ENCODE results near the gene CD79B.
"Not testable (repeated sequence)": the region's sequence is repeated elsewhere in the genome, so short reads cannot be mapped to it uniquely, and the experiment has no call there.

DNA sequence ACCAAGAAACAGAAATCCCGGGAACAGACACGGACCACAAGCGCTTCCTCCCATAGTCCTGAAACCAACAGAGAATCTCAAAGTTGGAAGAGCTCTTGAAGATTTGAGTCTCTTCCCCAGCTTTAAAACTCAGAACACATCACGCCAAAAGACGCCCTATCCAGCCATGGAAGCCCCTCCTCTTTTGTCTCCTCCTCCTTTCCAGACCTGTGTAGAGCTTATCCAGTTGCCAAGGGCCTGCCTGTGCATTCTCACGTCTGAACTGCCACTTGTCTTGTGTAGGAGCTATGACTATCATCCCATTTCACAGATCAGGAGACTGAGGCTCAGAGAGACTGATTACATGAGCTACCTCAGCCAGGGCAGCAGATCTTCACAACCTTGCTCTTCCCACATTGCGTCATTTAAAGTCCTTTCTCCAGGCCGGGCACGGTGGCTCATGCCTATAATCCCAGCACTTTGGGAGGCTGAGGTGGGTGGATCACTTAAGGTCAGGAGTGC, 49.5 kb downstream of the CD79B start:
- TF ChIP-seq, protein P1, sequence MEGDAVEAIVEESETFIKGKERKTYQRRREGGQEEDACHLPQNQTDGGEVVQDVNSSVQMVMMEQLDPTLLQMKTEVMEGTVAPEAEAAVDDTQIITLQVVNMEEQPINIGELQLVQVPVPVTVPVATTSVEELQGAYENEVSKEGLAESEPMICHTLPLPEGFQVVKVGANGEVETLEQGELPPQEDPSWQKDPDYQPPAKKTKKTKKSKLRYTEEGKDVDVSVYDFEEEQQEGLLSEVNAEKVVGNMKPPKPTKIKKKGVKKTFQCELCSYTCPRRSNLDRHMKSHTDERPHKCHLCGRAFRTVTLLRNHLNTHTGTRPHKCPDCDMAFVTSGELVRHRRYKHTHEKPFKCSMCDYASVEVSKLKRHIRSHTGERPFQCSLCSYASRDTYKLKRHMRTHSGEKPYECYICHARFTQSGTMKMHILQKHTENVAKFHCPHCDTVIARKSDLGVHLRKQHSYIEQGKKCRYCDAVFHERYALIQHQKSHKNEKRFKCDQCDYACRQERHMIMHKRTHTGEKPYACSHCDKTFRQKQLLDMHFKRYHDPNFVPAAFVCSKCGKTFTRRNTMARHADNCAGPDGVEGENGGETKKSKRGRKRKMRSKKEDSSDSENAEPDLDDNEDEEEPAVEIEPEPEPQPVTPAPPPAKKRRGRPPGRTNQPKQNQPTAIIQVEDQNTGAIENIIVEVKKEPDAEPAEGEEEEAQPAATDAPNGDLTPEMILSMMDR (IDR thresholded peaks at IDR 0.05; ENCODE audit: insufficient read depth, low read depth, low read length): not testable (repeated sequence)
- not testable (repeated sequence) for TF ChIP-seq EZH2 (IDR thresholded peaks at IDR 0.05; ENCODE audit: insufficient read depth, low read length)

Data from astrocyte (in vitro differentiated cells and primary cell).